ENCODE data around the gene KIF5A.

Gene KIF5A

GRCh38 chr12:57520053-57520818 is 29.6 kb upstream of the KIF5A start, which contains the start of gene DDIT3:
DDIT3 (minus strand) TSS chr12:57520514; CDS start chr12:57517406, 3,108 bp downstream.
- peak; percentile 97 to 98 for DNase-seq

- no peak for DNase-seq
Observed at GRCh38 chr12:57521525-57522010, 28.3 kb upstream of the KIF5A start.

- peak; percentile 94 to 95 for DNase-seq
Observed at GRCh38 chr12:57522011-57522886, 27.6 kb upstream of the KIF5A start, which contains the start of gene MBD6. MBD6 (plus strand) TSS chr12:57522824; CDS start chr12:57524304, 1,480 bp downstream.

GRCh38 chr12:57522887-57523705 is 26.7 kb upstream of the KIF5A start:
- DNase-seq, result no peak

GRCh38 chr12:57523706-57524614 is 25.9 kb upstream of the KIF5A start:
- no peak for DNase-seq

GRCh38 chr12:57524814-57525614 is 24.8 kb upstream of the KIF5A start:
- DNase-seq, result no peak

- no peak for DNase-seq
Observed at GRCh38 chr12:57525615-57526383, 24.0 kb upstream of the KIF5A start.

GRCh38 chr12:57526477-57527126 is 23.2 kb upstream of the KIF5A start:
- DNase-seq, result no peak

- no peak for DNase-seq
Observed at GRCh38 chr12:57527184-57527583, 22.7 kb upstream of the KIF5A start.

GRCh38 chr12:57528176-57528575 is 21.7 kb upstream of the KIF5A start:
- DNase-seq, result no peak

GRCh38 chr12:57528831-57529555 is 20.9 kb upstream of the KIF5A start:
- DNase-seq, result no peak

GRCh38 chr12:57529831-57530230 is 20.0 kb upstream of the KIF5A start:
- DNase-seq, result no peak

- no peak for DNase-seq
Observed at GRCh38 chr12:57530396-57531142, 19.3 kb upstream of the KIF5A start.

GRCh38 chr12:57531836-57532235 is 18.0 kb upstream of the KIF5A start:
- DNase-seq, result no peak

- DNase-seq, result no peak
Observed at GRCh38 chr12:57533108-57533507, 16.7 kb upstream of the KIF5A start.

GRCh38 chr12:57534250-57534649 is 15.6 kb upstream of the KIF5A start:
- DNase-seq, result no peak

GRCh38 chr12:57534991-57535543 is 14.8 kb upstream of the KIF5A start:
- no peak for DNase-seq
